NCI-H2196 (cell line): Measurements from ENCODE around the gene DPYSL5.
"Not testable (repeated sequence)": the region's sequence is repeated elsewhere in the genome, so short reads cannot be mapped to it uniquely, and the experiment has no call there.

Source experiments
- DNase-seq: peaks from one replicate; lab custom pipeline; 2025; ENCODE audit not compliant: unreplicated experiment; lab: John Stamatoyannopoulos, UW

The DPYSL5 gene

GRCh38 chr2:26847655-26848335 lies at the start of gene DPYSL5:
TSS of gene DPYSL5 (plus strand) at chr2:26848132. CDS start at chr2:26898500, 50,368 bp downstream.
- DNase-seq: peak; percentile 85

- no peak for DNase-seq
These were observed 46.6 kb upstream of the DPYSL5 start for GRCh38 chr2:26801328-26801727.

GRCh38 chr2:26801796-26802195 lies 46.1 kb upstream of the DPYSL5 start:
- no peak for DNase-seq

GRCh38 chr2:26805241-26805676 lies 42.7 kb upstream of the DPYSL5 start:
- no peak for DNase-seq

GRCh38 chr2:26807788-26808460 lies 40.0 kb upstream of the DPYSL5 start:
- peak; percentile 12 for DNase-seq

- no peak for DNase-seq
These were observed 38.7 kb upstream of the DPYSL5 start for GRCh38 chr2:26809211-26809610.

- DNase-seq: no peak
These were observed 37.9 kb upstream of the DPYSL5 start for GRCh38 chr2:26809876-26810577.

GRCh38 chr2:26811261-26811660 lies 36.7 kb upstream of the DPYSL5 start:
- no peak for DNase-seq

- DNase-seq: no peak
These were observed 35.9 kb upstream of the DPYSL5 start for GRCh38 chr2:26811791-26812694.

GRCh38 chr2:26812731-26813130 lies 35.2 kb upstream of the DPYSL5 start:
- no peak for DNase-seq

GRCh38 chr2:26814072-26814765 lies 33.7 kb upstream of the DPYSL5 start:
- not testable (repeated sequence) for DNase-seq

- peak; percentile 76 for DNase-seq
These were observed 31.0 kb upstream of the DPYSL5 start for GRCh38 chr2:26816893-26817292.

GRCh38 chr2:26818255-26818654 lies 29.7 kb upstream of the DPYSL5 start:
- DNase-seq: no peak

- no peak for DNase-seq
These were observed 29.0 kb upstream of the DPYSL5 start for GRCh38 chr2:26818972-26819371.

- DNase-seq: no peak
These were observed 27.0 kb upstream of the DPYSL5 start for GRCh38 chr2:26820932-26821331.

GRCh38 chr2:26822877-26823276 lies 25.1 kb upstream of the DPYSL5 start:
- no peak for DNase-seq

- no peak for DNase-seq
These were observed 9.6 kb upstream of the DPYSL5 start for GRCh38 chr2:26838121-26838906.

- peak; percentile 30 for DNase-seq
These were observed 6.9 kb upstream of the DPYSL5 start for GRCh38 chr2:26840937-26841610.

GRCh38 chr2:26843041-26843440 lies 4.9 kb upstream of the DPYSL5 start:
- DNase-seq: no peak
